IMR-90 (cell line): ENCODE measurements around the gene KCTD16. TPM values are rescaled to one million over a fixed set of nuclear protein-coding genes. Genes with fewer than 3 reads are reported as not detected.

Experiments
- ATAC-seq: fragments of 200-7000 bp; cut with Tn5 transposase; 2 replicates; pipeline ENCODE4 v1.9.1; 2020; ENCODE audit warnings: low read depth, mild to moderate bottlenecking, moderate library complexity
- BruUV-seq: library from RNA; stranded (reverse); fragments of 400-500 nt; replicated peaks from 2 replicates; lab custom pipeline; 2021; lab: Mats Ljungman, UMichigan
- CTCF ChIA-PET: fragments of 300-600 bp; formaldehyde crosslinking; extraction: SDS; loops from one replicate; lab custom pipeline; 2021; ENCODE audit warnings: antibody characterized with exemption; lab: Yijun Ruan, JAX
- POLR2A ChIA-PET: fragments of 300-600 bp; sonication (Branson Sonifier 250); formaldehyde crosslinking; loops from one replicate; lab custom pipeline; 2022; ENCODE audit warnings: antibody characterized with exemption; ENCODE audit not compliant: unreplicated experiment; lab: Charles Lee
- DNase-seq: peaks from one replicate; pipeline ENCODE4 v3.0.0; 2013
- H2AFZ ChIP-seq: replicated peaks from 2 replicates; pipeline ENCODE3; 2013; ENCODE audit warnings: low read length, mild to moderate bottlenecking; ENCODE audit not compliant: poor library complexity
- H2AK5ac ChIP-seq: 2 replicates; pipeline ENCODE4 v1.6.1; 2013; ENCODE audit warnings: low read depth, low read length, inconsistent platforms
- H2AK9ac ChIP-seq: replicated peaks from 2 replicates; pipeline ENCODE3; 2013; ENCODE audit warnings: mild to moderate bottlenecking, low read depth, low read length, moderate library complexity; ENCODE audit not compliant: poor library complexity
- H2BK120ac ChIP-seq: 2 replicates; pipeline ENCODE4 v1.6.1; 2013; ENCODE audit warnings: low read depth, low read length, inconsistent platforms
- H2BK15ac ChIP-seq: 3 replicates; pipeline ENCODE4 v1.6.1; 2013; ENCODE audit warnings: low read depth, low read length, inconsistent platforms
- H2BK20ac ChIP-seq: 2 replicates; pipeline ENCODE4 v1.6.1; 2013; ENCODE audit warnings: low read depth, mild to moderate bottlenecking, inconsistent platforms, low read length, moderate library complexity
- H2BK5ac ChIP-seq: 2 replicates; pipeline ENCODE4 v1.6.1; 2013; ENCODE audit warnings: mild to moderate bottlenecking, low read depth, low read length, inconsistent platforms; ENCODE audit not compliant: poor library complexity, severe bottlenecking
- H3K14ac ChIP-seq: replicated peaks from 2 replicates; pipeline ENCODE4 v1.6.1; 2013; ENCODE audit warnings: low read depth, low read length, inconsistent platforms
- H3K18ac ChIP-seq: 2 replicates; pipeline ENCODE4 v1.6.1; 2013; ENCODE audit warnings: low read depth, low read length, control low read depth
- H3K23ac ChIP-seq: 2 replicates; pipeline ENCODE4 v1.6.1; 2013; ENCODE audit warnings: low read depth, low read length, inconsistent platforms
- H3K27ac ChIP-seq: 2 replicates; pipeline ENCODE4 v1.5.1; 2013; ENCODE audit warnings: mild to moderate bottlenecking, control low read depth, low read length; ENCODE audit not compliant: insufficient read depth
- H3K27me3 ChIP-seq: 2 replicates; pipeline ENCODE4 v1.6.1; 2013; ENCODE audit warnings: low read length; ENCODE audit not compliant: control insufficient read depth, insufficient read depth
- H3K36me3 ChIP-seq: 2 replicates; pipeline ENCODE4 v1.6.1; 2013; ENCODE audit warnings: low read length, mixed read lengths; ENCODE audit not compliant: control insufficient read depth, insufficient read depth
- H3K4ac ChIP-seq: 2 replicates; pipeline ENCODE4 v1.6.1; 2013; ENCODE audit warnings: low read depth, low read length, inconsistent platforms
- H3K4me1 ChIP-seq: 2 replicates; pipeline ENCODE4 v1.6.1; 2013; ENCODE audit warnings: low read length, mixed read lengths; ENCODE audit not compliant: control insufficient read depth, insufficient read depth
- H3K4me2 ChIP-seq: 2 replicates; pipeline ENCODE4 v1.6.1; 2013; ENCODE audit warnings: low read depth, mild to moderate bottlenecking, control low read depth, low read length, moderate library complexity
- H3K4me3 ChIP-seq: 2 replicates; pipeline ENCODE4 v1.5.1; 2013; ENCODE audit warnings: low read depth, mild to moderate bottlenecking, control low read depth, low read length, moderate library complexity; ENCODE audit not compliant: insufficient read depth
- H3K56ac ChIP-seq: 2 replicates; pipeline ENCODE4 v1.6.1; 2013; ENCODE audit warnings: low read length, inconsistent platforms; ENCODE audit not compliant: insufficient read depth; ENCODE audit errors: extremely low read depth
- H3K79me1 ChIP-seq, 2 experiments: 2 replicates each; pipeline ENCODE4 v1.6.1; 2013; ENCODE audit warnings: low read length in 2 of 2, inconsistent platforms in 1 of 2, low read depth in 1 of 2
- H3K9ac ChIP-seq: 2 replicates; pipeline ENCODE4 v1.6.1; 2013; ENCODE audit warnings: low read depth, low read length, control low read depth
- H3K9me1 ChIP-seq: 2 replicates; pipeline ENCODE4 v1.6.1; 2013; ENCODE audit warnings: low read length, inconsistent platforms; ENCODE audit not compliant: insufficient read depth
- H3K9me3 ChIP-seq: 2 replicates; pipeline ENCODE4 v1.6.1; 2013; ENCODE audit warnings: low read length; ENCODE audit not compliant: control insufficient read depth, insufficient read depth
- H4K20me1 ChIP-seq: 2 replicates; pipeline ENCODE4 v1.6.1; 2013; ENCODE audit warnings: low read length, inconsistent platforms; ENCODE audit not compliant: insufficient read depth
- H4K5ac ChIP-seq: 2 replicates; pipeline ENCODE4 v1.6.1; 2013; ENCODE audit warnings: mild to moderate bottlenecking, low read depth, low read length, control low read depth
- H4K8ac ChIP-seq, 2 experiments: 2 replicates each; pipeline ENCODE4 v1.6.1; 2013; ENCODE audit warnings: low read depth in 2 of 2, low read length in 2 of 2, control low read depth in 1 of 2, inconsistent platforms in 1 of 2
- H4K91ac ChIP-seq: 2 replicates; pipeline ENCODE4 v1.6.1; 2013; ENCODE audit warnings: low read depth, low read length, inconsistent platforms; ENCODE audit not compliant: insufficient read depth
- POLR2A ChIP-seq: IDR thresholded peaks from 2 replicates; pipeline ENCODE4 v1.6.1; 2012; ENCODE audit warnings: mild to moderate bottlenecking, low read depth, low read length
- RFX5 ChIP-seq: IDR thresholded peaks from 2 replicates; pipeline ENCODE4 v1.8.0; 2012; ENCODE audit warnings: low read depth, mild to moderate bottlenecking, low read length, moderate library complexity
- WGBS, 2 experiments: methylation state at CpG; one replicate each; pipeline versions ENCODE4 v1.1.5 to v1.1.7; 2013; ENCODE audit warnings: missing lambda C conversion rate in 2 of 2; ENCODE audit not compliant: insufficient read length in 1 of 2; ENCODE audit errors: extremely low coverage in 2 of 2; 5-methylcytosine and 5-hydroxymethylcytosine counted together
- dilution Hi-C: fragments of 300-500 bp; cut with HindIII; formaldehyde crosslinking; loops from one replicate; pipeline ENCODE4 v1.14.3; 2018; ENCODE audit warnings: low sequenced_read_pairs; ENCODE audit not compliant: unreplicated experiment
- in situ Hi-C: fragments of 300-500 bp; cut with MboI; formaldehyde crosslinking; loops from 3 replicates; pipeline ENCODE4 v1.14.3; 2019; ENCODE audit warnings: low sequenced_read_pairs, inconsistent platforms, mixed read lengths
- intact Hi-C: fragments of 100-400 bp; cut with micrococcal nuclease; formaldehyde crosslinking; loops from 2 replicates; pipeline ENCODE4 v1.10.0; 2022
- polyA plus RNA-seq, 3 experiments: library from polyadenylated mRNA; depleted of rRNA; stranded (reverse); fragments of >200 nt; gene quantifications; 2 replicates each; pipeline ENCODE4 v1.2.3, GENCODE V29; 2012; ENCODE audit warnings: low replicate concordance in 1 of 3
- total RNA-seq: library from RNA; depleted of rRNA; stranded (reverse); fragments of >200 nt; gene quantifications from 2 replicates; pipeline ENCODE4 v1.2.3, GENCODE V29; 2012

Gene KCTD16
- total and polyA plus RNA-seq, 2 of the 4 experiments (the other 2 are of a cell fraction): 0.43 to 1.1 TPM

- Histone ChIP-seq H3K4me3 (no peak overlapping the region), H2BK15ac (no peak overlapping the region), H3K4ac (no peak overlapping the region), H3K14ac (no peak overlapping the region), H3K18ac (no peak overlapping the region), H4K91ac (no peak overlapping the region), H3K23ac (no peak overlapping the region), H2BK5ac (no peak overlapping the region), H4K5ac (no peak overlapping the region), H3K27me3 (no peaks in the 10 kb centered on the region), H2AK9ac (no peak overlapping the region), H3K9me3 (no peaks in the 10 kb centered on the region), H3K27ac (no peak overlapping the region), H3K56ac (no peak overlapping the region), H2BK20ac (no peak overlapping the region), H4K8ac (no peak overlapping the region), H4K20me1 (no peaks in the 10 kb centered on the region), H2BK120ac (no peak overlapping the region), H3K4me1 (no peaks in the 10 kb centered on the region), H2AK5ac (no peak overlapping the region), H3K9ac (no peak overlapping the region), H2AFZ (no peak overlapping the region), H3K36me3 (no peaks in the 10 kb centered on the region), H3K9me1 (no peaks in the 10 kb centered on the region), H3K79me1 (no peaks in the 10 kb centered on the region), H3K4me2 (no peak overlapping the region)
- TF ChIP-seq RFX5 (no peak), POLR2A (no peak)
- no peak for DNase-seq
- ATAC-seq: no peak
- WGBS, 2 experiments: 67% methylated on average over 2 of the region's 3 CpGs; no CpG with 5 or more reads in 1 of the 2 experiments
- BruUV-seq: no TSS peak
- in situ Hi-C loops (no loop called here), dilution Hi-C loops (no loop called here), intact Hi-C loops (no loop called here)
- ChIA-PET POLR2A (no interaction called here), CTCF (interaction anchor here (0.6 kb wide), 1 partner anchor 16 kb away, joined by 3 read pairs; no protein-coding TSS in a partner anchor)
Measured at GRCh38 chr5:144405991-144406390, 235.3 kb downstream of the KCTD16 start.
